ENCODE data around the gene SARM1. TPM values are rescaled to one million over a fixed set of nuclear protein-coding genes. Genes with fewer than 3 reads are reported as not detected.

SARM1 gene
- polyA plus RNA-seq, 1 donor from 2014 or later, result 21.6 TPM

GRCh38 chr17:28447396-28447760 is 75.9 kb downstream of the SARM1 start:
- Histone ChIP-seq H3K9me3 (ENCODE audit: low read length) (no peaks in the 10 kb centered on the region), H4K20me1 (ENCODE audit: insufficient read depth) (no peaks in the 10 kb centered on the region), H3K79me2 (replicated peaks; ENCODE audit: insufficient read depth, low read length) (no peaks in the 10 kb centered on the region), H3K4me3 (ENCODE audit: low read length) (no peak overlapping the region), H2AFZ (ENCODE audit: low read depth, low read length) (no peak overlapping the region), H3K27me3 (ENCODE audit: insufficient read depth, low read depth, low read length) (no peaks in the 10 kb centered on the region), H3F3A (ENCODE audit: insufficient read depth, low read length, poor library complexity, severe bottlenecking) (no peaks in the 10 kb centered on the region), H3K4me2 (ENCODE audit: low read length) (no peak overlapping the region), H3K9ac (ENCODE audit: low read length) (no peak overlapping the region), H3K9me2 (ENCODE audit: insufficient read depth, low read length) (no peaks in the 10 kb centered on the region), H3K27ac (ENCODE audit: low read length) (no peak overlapping the region), H3K36me3 (ENCODE audit: insufficient read depth, low read length) (no peaks in the 10 kb centered on the region)
- TF ChIP-seq POLR2AphosphoS5 (IDR thresholded peaks at IDR 0.05) (no peak), TAF1 (IDR thresholded peaks at IDR 0.05; ENCODE audit: low read depth) (no peak), SMC3 (conservative IDR thresholded peaks at IDR 0.05; ENCODE audit: poor library complexity) (no peak), REST (IDR thresholded peaks at IDR 0.05; ENCODE audit: borderline replicate concordance) (no peak), MXI1 (conservative IDR thresholded peaks at IDR 0.05; ENCODE audit: poor library complexity, severe bottlenecking) (no peak), CTCF (IDR thresholded peaks at IDR 0.05; ENCODE audit: poor library complexity, severe bottlenecking) (no peak), RAD21 (conservative IDR thresholded peaks at IDR 0.05) (no peak), EP300 (conservative IDR thresholded peaks at IDR 0.05; ENCODE audit: poor library complexity, severe bottlenecking) (no peak), EZH2 (IDR thresholded peaks at IDR 0.05; ENCODE audit: borderline replicate concordance, insufficient read depth, low read length, poor library complexity, severe bottlenecking) (no peak)

GRCh38 chr17:28449859-28450258 is 78.4 kb downstream of the SARM1 start:
- Histone ChIP-seq H3K9me3 (ENCODE audit: low read length) (no peaks in the 10 kb centered on the region), H3K36me3 (ENCODE audit: insufficient read depth, low read length) (no peaks in the 10 kb centered on the region), H3K9me2 (ENCODE audit: insufficient read depth, low read length) (no peaks in the 10 kb centered on the region), H3K4me2 (ENCODE audit: low read length) (no peak overlapping the region), H3F3A (ENCODE audit: insufficient read depth, low read length, poor library complexity, severe bottlenecking) (no peaks in the 10 kb centered on the region), H3K27ac (ENCODE audit: low read length) (no peak overlapping the region), H2AFZ (ENCODE audit: low read depth, low read length) (no peak overlapping the region), H4K20me1 (ENCODE audit: insufficient read depth) (no peaks in the 10 kb centered on the region), H3K79me2 (replicated peaks; ENCODE audit: insufficient read depth, low read length) (no peaks in the 10 kb centered on the region), H3K27me3 (ENCODE audit: insufficient read depth, low read depth, low read length) (no peaks in the 10 kb centered on the region), H3K9ac (ENCODE audit: low read length) (no peak overlapping the region), H3K4me3 (ENCODE audit: low read length) (no peak overlapping the region)
- TF ChIP-seq POLR2AphosphoS5 (IDR thresholded peaks at IDR 0.05) (no peak), RAD21 (conservative IDR thresholded peaks at IDR 0.05) (no peak), REST (IDR thresholded peaks at IDR 0.05; ENCODE audit: borderline replicate concordance) (no peak), EP300 (conservative IDR thresholded peaks at IDR 0.05; ENCODE audit: poor library complexity, severe bottlenecking) (no peak), CTCF (IDR thresholded peaks at IDR 0.05; ENCODE audit: poor library complexity, severe bottlenecking) (no peak), MXI1 (conservative IDR thresholded peaks at IDR 0.05; ENCODE audit: poor library complexity, severe bottlenecking) (no peak), SMC3 (conservative IDR thresholded peaks at IDR 0.05; ENCODE audit: poor library complexity) (no peak)
